GM18907 (cell line): Measurements from ENCODE around the gene DIAPH3.

ENCODE experiments used
- ATAC-seq: cut with Tn5 transposase; IDR thresholded peaks from one replicate; pipeline ENCODE4 v1.9.1; 2021; ENCODE audit warnings: mild to moderate bottlenecking, moderate library complexity; ENCODE audit not compliant: unreplicated experiment

Gene DIAPH3

DNA sequence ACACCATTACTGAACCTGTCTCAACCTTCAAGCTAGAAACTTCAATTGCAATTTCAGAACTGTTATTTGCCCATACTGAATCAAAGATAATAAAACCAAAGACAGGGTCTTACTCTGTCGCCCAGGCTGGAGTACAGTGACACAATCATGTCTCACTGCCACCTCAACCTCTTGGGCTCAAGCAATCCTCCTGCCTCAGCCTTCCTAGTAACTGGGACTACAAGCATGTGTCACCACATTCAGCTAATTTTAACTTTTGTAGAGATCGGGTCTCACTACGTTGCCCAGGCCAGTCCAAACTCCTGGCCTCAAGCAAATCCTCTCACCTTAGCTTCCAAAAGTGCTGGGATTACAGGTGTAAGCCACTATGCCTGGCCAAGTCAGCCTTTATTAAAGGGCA is 143.4 kb downstream of the DIAPH3 start:
- no peak for ATAC-seq

GRCh38 chr13:60019119-60019993 is 144.4 kb downstream of the DIAPH3 start:
- ATAC-seq: peak; percentile 83

GRCh38 chr13:60018536-60018935 is 145.2 kb downstream of the DIAPH3 start:
- no peak for ATAC-seq

GRCh38 chr13:60016229-60016628 is 147.5 kb downstream of the DIAPH3 start:
- ATAC-seq: no peak

DNA sequence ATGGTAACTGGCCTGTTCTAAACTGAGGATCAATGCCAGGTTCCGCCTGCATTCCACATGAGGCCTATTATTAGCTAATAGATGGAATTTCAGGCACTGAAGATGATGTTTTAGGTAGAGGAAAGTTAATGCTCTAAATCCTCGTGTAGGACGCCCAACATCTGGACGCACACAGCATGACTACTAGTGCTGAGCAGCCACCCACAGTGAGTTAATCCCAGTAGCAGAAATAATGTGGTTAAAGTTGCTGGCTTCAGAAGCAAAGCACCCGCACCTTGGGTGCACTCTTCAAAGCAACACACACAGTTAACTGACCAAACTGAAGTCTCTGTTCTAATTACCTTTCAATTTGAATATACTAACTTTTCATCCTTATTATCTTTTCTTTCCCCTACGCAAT is 150.6 kb downstream of the DIAPH3 start:
- ATAC-seq: no peak

GRCh38 chr13:60012488-60012887 is 151.2 kb downstream of the DIAPH3 start:
- ATAC-seq: no peak

GRCh38 chr13:60009300-60010253 is 154.2 kb downstream of the DIAPH3 start:
- no peak for ATAC-seq

DNA sequence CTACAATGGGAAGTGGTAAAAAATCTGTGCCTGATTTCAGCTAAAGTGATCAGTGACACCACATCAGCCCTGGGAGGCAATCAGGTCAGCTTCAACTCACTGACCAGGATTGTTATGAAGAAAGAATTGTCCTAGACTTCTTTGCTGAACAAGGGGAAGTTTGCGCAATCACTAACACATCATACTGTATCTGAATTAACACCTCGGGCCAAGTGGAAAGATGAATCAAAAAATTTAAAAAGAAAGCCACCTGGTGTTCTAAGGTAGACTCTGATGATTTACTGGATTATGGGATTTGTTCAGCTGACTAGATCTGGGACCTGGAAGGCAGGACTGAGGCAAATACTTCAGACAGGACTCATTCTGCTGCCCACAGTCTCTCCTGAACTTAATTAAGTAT is 161.8 kb downstream of the DIAPH3 start:
- ATAC-seq: no peak

DNA sequence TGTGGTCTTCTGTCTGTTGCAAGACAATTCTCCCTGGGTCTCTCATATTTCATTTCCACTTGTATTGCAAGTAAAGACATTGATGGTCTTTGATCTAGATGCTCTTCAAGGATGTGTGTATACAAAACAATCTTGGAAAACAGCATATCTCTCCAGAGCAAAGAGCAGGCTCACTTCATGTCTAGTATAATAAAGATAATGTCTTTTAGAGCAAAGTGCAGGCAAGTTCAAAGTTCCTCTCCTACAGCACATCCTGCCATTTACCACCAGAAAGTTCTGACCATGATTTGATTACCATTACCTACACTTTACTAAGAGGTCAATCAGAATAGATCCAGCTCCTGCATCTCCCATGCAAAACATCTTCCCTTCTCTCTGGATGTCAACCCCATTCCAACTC is 162.8 kb downstream of the DIAPH3 start:
- ATAC-seq: no peak

DNA sequence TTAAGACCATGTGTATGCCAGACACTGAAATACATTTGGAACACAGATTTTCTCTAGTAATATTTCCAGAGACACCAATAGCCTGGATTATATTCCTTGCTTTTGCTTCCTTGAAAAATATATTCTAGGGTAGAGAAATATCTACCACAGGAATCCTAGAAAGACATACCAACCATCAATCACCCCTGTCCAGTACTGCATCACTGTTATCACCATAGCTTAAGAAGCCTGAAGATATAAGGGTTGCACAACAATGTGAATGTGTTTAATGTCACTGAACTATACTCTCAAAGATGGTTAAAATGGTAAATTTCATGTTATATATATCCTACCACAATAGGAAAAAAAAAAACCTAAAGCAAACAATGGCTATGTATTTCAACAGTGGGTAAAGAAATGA is 163.6 kb downstream of the DIAPH3 start:
- ATAC-seq: no peak

GRCh38 chr13:59997976-59998375 is 165.8 kb downstream of the DIAPH3 start:
- no peak for ATAC-seq

DNA sequence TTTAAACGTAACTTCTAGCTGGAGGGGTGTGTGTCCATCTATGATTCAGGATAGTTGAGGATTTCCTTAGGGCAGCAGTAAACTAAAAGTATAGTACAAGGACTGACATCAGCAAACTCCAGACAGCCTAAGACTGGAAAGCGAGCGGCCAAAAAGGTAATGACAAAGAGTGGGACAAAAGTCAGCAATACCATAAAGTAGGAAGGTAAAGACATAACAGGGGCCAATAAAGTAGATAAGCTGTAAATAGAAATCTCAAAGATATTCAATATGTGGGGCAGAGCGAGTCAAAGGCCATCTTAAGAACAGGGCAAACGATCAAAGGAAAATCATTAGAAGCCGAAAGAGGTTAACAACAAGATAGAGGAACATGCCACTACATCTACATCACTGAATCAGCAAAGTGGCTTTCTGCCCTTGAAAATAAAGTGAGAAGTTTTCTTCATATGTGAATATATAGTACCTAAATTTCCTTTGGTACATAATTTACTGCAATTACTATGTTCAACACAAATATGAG is 167.2 kb downstream of the DIAPH3 start:
- ATAC-seq: no peak

DNA sequence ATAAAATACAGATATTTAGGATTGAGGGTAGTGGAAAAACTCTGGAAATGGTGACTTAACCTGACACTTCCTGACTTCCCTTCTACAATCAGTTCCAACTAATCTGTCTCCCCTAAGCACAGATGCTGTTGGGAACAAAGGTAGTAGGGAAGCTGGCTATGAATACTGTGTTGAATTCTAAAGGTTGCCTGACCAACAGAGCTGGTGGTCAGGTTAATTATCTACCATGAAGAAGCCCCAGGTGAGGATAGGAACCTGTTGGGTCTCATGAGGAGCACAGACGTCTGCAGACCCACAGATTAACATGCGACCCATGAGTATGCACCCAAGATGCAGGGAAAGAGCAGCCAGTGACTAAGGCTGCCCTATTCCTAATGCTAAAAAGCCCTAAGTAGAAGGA is 172.3 kb downstream of the DIAPH3 start:
- no peak for ATAC-seq

GRCh38 chr13:59982631-59983382 is 180.9 kb downstream of the DIAPH3 start:
- no peak for ATAC-seq

DNA sequence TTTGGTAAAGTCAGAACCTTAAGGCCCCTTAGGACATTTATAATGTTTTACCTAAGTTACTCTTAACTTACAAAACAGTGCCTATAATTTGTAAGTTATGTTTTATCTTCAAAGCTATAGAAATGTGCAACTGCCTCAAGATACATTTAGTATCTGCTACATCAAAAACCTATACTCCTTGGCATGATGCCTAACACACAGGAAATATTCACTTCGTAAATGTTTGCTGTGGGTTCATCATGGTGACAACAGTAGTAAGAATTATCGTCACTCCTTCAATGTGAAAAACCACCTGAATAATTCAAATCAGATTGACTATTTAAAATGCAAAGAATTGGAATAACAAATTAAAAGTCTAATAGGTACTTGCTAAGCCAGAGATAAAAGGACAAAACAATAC is 184.1 kb downstream of the DIAPH3 start:
- no peak for ATAC-seq

DNA sequence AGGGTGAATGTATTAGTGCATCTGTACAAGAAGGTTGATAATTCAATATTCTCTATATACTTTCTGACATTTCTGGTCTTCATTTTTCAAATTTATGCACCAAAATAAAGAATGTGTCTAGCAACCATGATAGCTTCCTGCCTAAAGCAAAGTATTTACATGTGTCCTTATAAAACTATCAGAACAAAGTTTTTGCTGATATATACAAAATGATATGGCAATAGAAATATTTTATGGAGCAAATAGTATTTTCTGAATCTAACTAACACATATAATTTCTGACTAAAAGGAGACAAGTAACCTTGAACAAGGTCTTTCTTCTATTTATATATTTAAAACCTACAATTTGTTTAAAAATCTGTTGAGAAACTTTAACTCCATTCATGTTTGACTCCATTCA is 184.9 kb downstream of the DIAPH3 start:
- no peak for ATAC-seq

- ATAC-seq: no peak
These were observed 186.9 kb downstream of the DIAPH3 start for GRCh38 chr13:59976856-59977255.

DNA sequence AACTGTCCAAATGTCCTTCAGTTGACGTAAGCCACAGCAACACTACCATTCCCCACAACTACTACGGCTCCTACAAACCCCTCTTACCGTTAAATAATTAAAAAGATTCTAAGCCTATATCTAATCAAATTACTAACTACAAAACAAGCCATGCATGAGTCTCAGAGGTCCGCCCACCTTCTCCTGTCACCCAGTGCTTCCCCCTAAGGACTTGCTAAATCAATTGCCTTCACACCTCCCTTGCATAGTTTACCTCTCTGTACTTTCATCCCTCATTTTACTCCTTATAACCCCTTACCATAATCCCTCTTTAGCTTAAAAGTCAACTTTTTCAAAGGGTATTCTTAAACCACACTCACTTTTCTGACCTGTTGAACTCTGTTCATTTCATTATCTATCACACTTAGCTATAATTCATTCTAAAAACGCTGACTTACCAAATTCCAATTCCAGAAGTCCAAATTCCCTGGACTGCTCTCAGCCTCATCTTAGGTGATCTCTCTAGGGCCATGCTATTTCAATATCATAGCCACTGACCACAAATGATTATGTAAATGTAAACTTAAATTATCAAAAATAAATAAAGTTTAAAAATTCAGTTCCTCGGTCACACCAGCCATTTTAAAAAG is 187.8 kb downstream of the DIAPH3 start:
- no peak for ATAC-seq

- ATAC-seq: no peak
These were observed 192.9 kb downstream of the DIAPH3 start for GRCh38 chr13:59970847-59971246.

DNA sequence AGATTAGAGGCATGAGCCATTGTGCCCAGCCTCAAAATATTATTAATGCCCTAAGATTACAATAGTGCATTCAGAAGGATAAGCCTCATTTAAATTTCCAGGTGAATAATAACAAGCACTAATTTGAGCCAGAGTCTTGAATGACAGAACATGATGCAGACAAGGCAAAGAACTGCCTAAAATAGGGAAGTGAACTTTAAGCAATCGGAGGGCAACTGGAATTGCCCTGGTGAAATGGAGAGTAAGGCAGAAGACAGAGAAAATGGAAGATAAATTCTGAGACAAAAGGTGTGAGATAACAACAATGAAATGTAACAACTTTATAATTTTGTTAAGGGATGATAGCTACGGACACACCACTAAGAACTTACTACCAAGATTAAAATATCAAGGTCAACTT is 199.9 kb downstream of the DIAPH3 start:
- no peak for ATAC-seq
